Activated CD4-positive, alpha-beta T cell treated with anti-CD3 and anti-CD28 coated beads, Interleukin-2, amount 50 U/mL, for 4 hours (primary cell): ENCODE results near the gene OR5K3.

ENCODE experiments used
- DNase-seq, 2 experiments: peaks; one replicate each; pipeline ENCODE4 v3.0.0-alpha.2; 2020

OR5K3 gene

GRCh38 chr3:98434412-98434811 is 43.9 kb downstream of the OR5K3 start:
- no peak for DNase-seq

GRCh38 chr3:98440283-98440682 is 49.8 kb downstream of the OR5K3 start:
- DNase-seq = no peak
